ENCODE measurements around the gene NFKB1. TPM values are rescaled to one million over a fixed set of nuclear protein-coding genes. Genes with fewer than 3 reads are reported as not detected.

The NFKB1 gene
- polyA plus RNA-seq, 2 of the 4 experiments (the other 2 are of a cell fraction) = 15.2 to 18.3 TPM

DNA sequence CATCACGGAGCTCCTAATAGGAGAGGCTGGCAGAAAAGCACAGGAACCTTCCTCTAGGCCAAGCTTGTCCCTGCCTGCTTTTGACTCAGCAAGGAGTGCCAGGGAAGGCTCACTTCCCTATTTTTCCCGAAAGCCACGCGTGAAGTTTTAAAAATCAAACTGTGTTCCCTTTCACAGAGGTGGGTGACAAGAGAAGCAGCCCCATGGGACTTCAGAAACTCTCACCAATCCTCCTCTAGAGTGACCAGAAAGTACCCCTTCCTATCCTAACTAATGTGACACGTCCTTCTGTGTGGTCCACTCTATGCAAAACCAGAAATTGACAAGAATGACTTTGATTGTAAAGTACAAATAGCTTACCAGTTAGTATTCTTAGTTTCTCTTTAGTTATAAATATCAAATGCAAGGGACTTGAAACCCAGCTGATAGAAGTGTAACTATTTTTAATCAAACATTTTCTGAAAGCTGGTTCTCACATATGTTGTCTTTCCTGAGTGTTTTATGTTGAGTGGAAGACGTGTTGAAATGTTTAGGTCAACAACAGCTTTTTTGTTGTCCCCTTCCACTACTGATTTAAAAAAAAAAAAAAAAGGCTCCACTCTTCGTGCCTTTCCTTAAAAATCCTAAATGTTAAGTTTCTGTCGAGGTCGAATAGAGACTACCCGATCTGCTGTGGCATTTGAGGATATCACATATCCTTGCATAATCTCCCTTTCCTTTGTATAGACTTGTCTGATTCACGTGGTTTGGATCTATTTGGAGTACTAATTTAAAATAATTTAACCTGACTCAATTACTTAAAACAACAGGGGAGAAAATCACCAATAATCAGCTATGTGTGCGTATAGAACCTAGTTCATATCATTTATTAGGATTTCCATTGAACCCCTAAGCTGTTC lies 42.1 kb downstream of the NFKB1 start:
- ATAC-seq = no peak
- WGBS (ENCODE audit: missing lambda C conversion rate) = 89% methylated on average over 12 of the region's 12 CpGs
- no peaks in the 10 kb centered on the region for H3K9me3 ChIP-seq
- no peak for DNase-seq (ENCODE audit: low read depth in 1 of 2, low spot score in 1 of 2)
- H3K4me3 ChIP-seq = no peak overlapping the region
- CTCF ChIA-PET = interaction anchor here (1.7 kb wide), 1 partner anchor 15 kb away, joined by 5 read pairs; no protein-coding TSS in a partner anchor
- no peak overlapping the region for H3K27ac ChIP-seq
- no peak overlapping the region for H3K4me2 ChIP-seq
- TF ChIP-seq FOSB (CRISPR knock-in tag; IDR thresholded peaks at IDR 0.05) = no peak
- TF ChIP-seq CBX2 (IDR thresholded peaks at IDR 0.05; ENCODE audit: borderline replicate concordance, low read depth) = no peak
- TF ChIP-seq, protein P1, sequence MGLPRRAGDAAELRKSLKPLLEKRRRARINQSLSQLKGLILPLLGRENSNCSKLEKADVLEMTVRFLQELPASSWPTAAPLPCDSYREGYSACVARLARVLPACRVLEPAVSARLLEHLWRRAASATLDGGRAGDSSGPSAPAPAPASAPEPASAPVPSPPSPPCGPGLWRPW (IDR thresholded peaks at IDR 0.05) = no peak
- TF ChIP-seq KDM5A (IDR thresholded peaks at IDR 0.05) = no peak
- no peak for TF ChIP-seq TFCP2L1 (CRISPR knock-in tag; IDR thresholded peaks at IDR 0.05)
- no peak for TF ChIP-seq TP53 (CRISPR knock-in tag; IDR thresholded peaks at IDR 0.05)
- no peak for TF ChIP-seq EP300 (IDR thresholded peaks at IDR 0.05)
- TF ChIP-seq RNF2 (IDR thresholded peaks at IDR 0.05; ENCODE audit: borderline replicate concordance, low read depth) = no peak
- no peak for TF ChIP-seq MAFK (IDR thresholded peaks at IDR 0.05; ENCODE audit: partially characterized antibody)
- no peak for TF ChIP-seq EHF (CRISPR knock-in tag; IDR thresholded peaks at IDR 0.05)
- no peak for TF ChIP-seq RFX5 (IDR thresholded peaks at IDR 0.05)
- no peak for TF ChIP-seq ESRRA (IDR thresholded peaks at IDR 0.05; ENCODE audit: borderline replicate concordance, low read length)
- no peak for TF ChIP-seq JUN (IDR thresholded peaks at IDR 0.05)
- no peaks in the 10 kb centered on the region for H3K4me1 ChIP-seq
- POLR2A ChIA-PET = no interaction called here
- no peak for FAIRE-seq

- no peak for ATAC-seq
- no peak for DNase-seq (ENCODE audit: low read depth in 1 of 2, low spot score in 1 of 2)
- H3K4me1 ChIP-seq = no peaks in the 10 kb centered on the region
- no peak for TF ChIP-seq RFX5 (IDR thresholded peaks at IDR 0.05)
- H3K27ac ChIP-seq = no peak overlapping the region
- no peak for FAIRE-seq
- POLR2A ChIA-PET = no interaction called here
- no peak overlapping the region for H3K4me3 ChIP-seq
- H3K9me3 ChIP-seq = no peaks in the 10 kb centered on the region
- CTCF ChIA-PET = interaction anchor here (0.6 to 1.3 kb wide), 2 partner anchors 9 to 162 kb away, joined by 3 to 4 read pairs; no protein-coding TSS in a partner anchor
- no peak overlapping the region for H3K4me2 ChIP-seq
Observed at GRCh38 chr4:102546635-102547034, 45.5 kb downstream of the NFKB1 start.

- 96% methylated on average over 2 of the region's 2 CpGs for WGBS (ENCODE audit: missing lambda C conversion rate)
- Histone ChIP-seq H3K9me3 (no peaks in the 10 kb centered on the region), H3K4me2 (no peak overlapping the region), H3K4me3 (no peak overlapping the region), H3K4me1 (peaks cover 3% of the 10 kb centered on the region; the same call in 1 of the 3 replicates), H3K27ac (no peak overlapping the region)
- DNase-seq (ENCODE audit: low read depth in 1 of 2, low spot score in 1 of 2) (no peak), FAIRE-seq (no peak), ATAC-seq (no peak)
- POLR2A ChIA-PET = no interaction called here
- TF ChIP-seq FOSL2 (IDR thresholded peaks at IDR 0.05) (no peak), FOSL2 (CRISPR knock-in tag; IDR thresholded peaks at IDR 0.05) (no peak), EHF (CRISPR knock-in tag; IDR thresholded peaks at IDR 0.05) (no peak), SREBF2 (IDR thresholded peaks at IDR 0.05) (no peak), PBX3 (IDR thresholded peaks at IDR 0.05) (no peak), RFX5 (IDR thresholded peaks at IDR 0.05) (no peak), CBX8 (IDR thresholded peaks at IDR 0.05) (no peak), TP53 (CRISPR knock-in tag; IDR thresholded peaks at IDR 0.05) (no peak), ZNF302 (CRISPR knock-in tag; IDR thresholded peaks at IDR 0.05) (no peak), FOSB (CRISPR knock-in tag; IDR thresholded peaks at IDR 0.05) (no peak), ZSCAN20 (CRISPR knock-in tag; IDR thresholded peaks at IDR 0.05) (no peak), EHMT2 (IDR thresholded peaks at IDR 0.05; ENCODE audit: low read depth) (no peak), USF2 (IDR thresholded peaks at IDR 0.05) (no peak), SMC3 (IDR thresholded peaks at IDR 0.05) (no peak), RNF2 (IDR thresholded peaks at IDR 0.05; ENCODE audit: borderline replicate concordance, low read depth) (no peak), MAFK (IDR thresholded peaks at IDR 0.05; ENCODE audit: partially characterized antibody) (no peak), FOXS1 (CRISPR knock-in tag; IDR thresholded peaks at IDR 0.05) (no peak), E2F6 (IDR thresholded peaks at IDR 0.05; ENCODE audit: borderline replicate concordance, low read depth) (no peak), RCOR1 (IDR thresholded peaks at IDR 0.05; ENCODE audit: low read depth, low read length) (no peak), ZC3H11A (IDR thresholded peaks at IDR 0.05) (no peak)
- TF ChIP-seq, protein P2, sequence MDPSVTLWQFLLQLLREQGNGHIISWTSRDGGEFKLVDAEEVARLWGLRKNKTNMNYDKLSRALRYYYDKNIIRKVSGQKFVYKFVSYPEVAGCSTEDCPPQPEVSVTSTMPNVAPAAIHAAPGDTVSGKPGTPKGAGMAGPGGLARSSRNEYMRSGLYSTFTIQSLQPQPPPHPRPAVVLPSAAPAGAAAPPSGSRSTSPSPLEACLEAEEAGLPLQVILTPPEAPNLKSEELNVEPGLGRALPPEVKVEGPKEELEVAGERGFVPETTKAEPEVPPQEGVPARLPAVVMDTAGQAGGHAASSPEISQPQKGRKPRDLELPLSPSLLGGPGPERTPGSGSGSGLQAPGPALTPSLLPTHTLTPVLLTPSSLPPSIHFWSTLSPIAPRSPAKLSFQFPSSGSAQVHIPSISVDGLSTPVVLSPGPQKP (IDR thresholded peaks at IDR 0.05; ENCODE audit: low read depth, low read length) = no peak
- CTCF ChIA-PET = no interaction called here
Observed at GRCh38 chr4:102547973-102548372, 46.8 kb downstream of the NFKB1 start.

All from A549 (cell line).